NB4 (cell line): ENCODE results near the gene KIF7.

Experiments used
- DNase-seq: peaks from one replicate; pipeline ENCODE4 v3.0.0; 2010; ENCODE audit warnings: low read depth
- H3K4me3 ChIP-seq: one replicate; pipeline ENCODE4 v1.5.1; 2011; ENCODE audit warnings: mild to moderate bottlenecking, low read depth, low read length, moderate library complexity
- CTCF ChIP-seq: IDR thresholded peaks from one replicate; pipeline ENCODE4 v1.5.1; 2012; ENCODE audit warnings: low read depth, low read length
- MAX ChIP-seq: IDR thresholded peaks from 2 replicates; pipeline ENCODE4 v1.6.1; 2011; ENCODE audit warnings: low read depth, low read length
- MYC ChIP-seq: IDR thresholded peaks from 2 replicates; pipeline ENCODE4 v1.6.1; 2011; ENCODE audit warnings: low read depth, low read length
- POLR2A ChIP-seq: IDR thresholded peaks from 2 replicates; pipeline ENCODE4 v1.6.1; 2011; ENCODE audit warnings: mild to moderate bottlenecking; ENCODE audit not compliant: insufficient read length; ENCODE audit errors: extremely low read depth

KIF7 gene

GRCh38 chr15:89668171-89668570 lies 12.9 kb upstream of the KIF7 start:
- no peak for DNase-seq
- no peak overlapping the region for H3K4me3 ChIP-seq
- no peak for TF ChIP-seq POLR2A
- no peak for TF ChIP-seq MYC
- no peak for TF ChIP-seq CTCF
- no peak for TF ChIP-seq MAX

GRCh38 chr15:89667706-89667960 lies 12.4 kb upstream of the KIF7 start:
- H3K4me3 ChIP-seq, result no peak overlapping the region
- DNase-seq, result no peak
- no peak for TF ChIP-seq MYC
- TF ChIP-seq CTCF, result no peak
- TF ChIP-seq MAX, result no peak
- TF ChIP-seq POLR2A, result no peak

- DNase-seq, result no peak
- TF ChIP-seq POLR2A, result no peak
- TF ChIP-seq CTCF, result no peak
- TF ChIP-seq MYC, result no peak
- no peak for TF ChIP-seq MAX
- H3K4me3 ChIP-seq, result no peak overlapping the region
These were observed 11.8 kb upstream of the KIF7 start for GRCh38 chr15:89666858-89667705.

GRCh38 chr15:89666184-89666857 lies 11.1 kb upstream of the KIF7 start:
- H3K4me3 ChIP-seq, result no peak overlapping the region
- TF ChIP-seq MYC (no peak), CTCF (no peak), MAX (no peak), POLR2A (no peak)
- DNase-seq, result no peak

- TF ChIP-seq POLR2A (no peak), MYC (no peak), CTCF (no peak), MAX (no peak)
- H3K4me3 ChIP-seq, result peak overlapping the region; percentile 16
- peak; percentile 64 for DNase-seq
These were observed 10.3 kb upstream of the KIF7 start for GRCh38 chr15:89665449-89666181.
